D721Med (cell line): ENCODE measurements around the gene BCL10.

Source experiments
- DNase-seq: peaks from one replicate; pipeline ENCODE4 v3.0.0; 2011; ENCODE audit warnings: low spot score; ENCODE audit not compliant: insufficient read length
- FAIRE-seq: peaks from 2 replicates; lab custom pipeline; 2011; peaks lifted over from hg19 to GRCh38; lab: Jason Lieb, UNC
- TF ChIP-seq, protein P1 (sequence below): IDR thresholded peaks from 2 replicates; pipeline ENCODE4 v1.5.1; 2012; ENCODE audit warnings: mild to moderate bottlenecking, control low read depth; ENCODE audit not compliant: insufficient read depth; ENCODE audit errors: missing control alignments

Gene BCL10

DNA sequence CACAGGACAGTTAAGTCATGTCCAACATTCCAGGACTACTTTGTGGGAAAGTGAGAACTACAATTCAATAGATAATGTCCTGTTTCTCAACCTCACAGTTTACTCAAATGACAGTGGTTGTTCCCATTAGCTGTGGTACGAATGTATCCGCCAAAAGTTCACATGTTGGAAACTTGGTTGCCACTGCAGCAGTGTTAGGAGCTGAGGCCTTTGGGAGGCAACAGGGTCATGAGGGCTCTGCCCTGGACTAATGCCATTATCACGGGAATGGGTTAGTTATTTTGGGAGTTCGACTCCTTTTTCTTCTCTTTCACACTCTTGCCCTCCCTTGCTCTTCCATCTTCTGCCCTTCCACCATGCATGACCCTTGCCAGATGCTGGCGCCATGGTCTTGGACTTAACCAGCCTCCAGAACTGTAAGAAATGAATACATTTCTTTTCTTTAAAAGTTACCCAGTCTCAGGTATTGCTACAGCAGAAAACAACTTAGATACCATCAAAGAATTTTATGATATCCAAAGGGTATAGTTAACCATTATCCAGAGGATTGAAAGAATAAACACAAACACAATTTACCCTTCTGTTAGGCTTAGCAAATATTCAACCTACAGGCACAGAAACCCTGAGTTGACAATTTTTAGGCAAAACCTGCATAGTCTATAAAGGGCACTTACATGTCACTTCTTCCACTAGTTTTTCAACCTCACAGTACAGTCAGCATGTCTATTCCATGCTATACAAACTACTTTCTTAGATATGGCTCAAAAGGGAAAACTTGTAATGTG is 7.4 kb downstream of the BCL10 start:
- DNase-seq, result no peak
- no peak for FAIRE-seq
- TF ChIP-seq, protein P1, sequence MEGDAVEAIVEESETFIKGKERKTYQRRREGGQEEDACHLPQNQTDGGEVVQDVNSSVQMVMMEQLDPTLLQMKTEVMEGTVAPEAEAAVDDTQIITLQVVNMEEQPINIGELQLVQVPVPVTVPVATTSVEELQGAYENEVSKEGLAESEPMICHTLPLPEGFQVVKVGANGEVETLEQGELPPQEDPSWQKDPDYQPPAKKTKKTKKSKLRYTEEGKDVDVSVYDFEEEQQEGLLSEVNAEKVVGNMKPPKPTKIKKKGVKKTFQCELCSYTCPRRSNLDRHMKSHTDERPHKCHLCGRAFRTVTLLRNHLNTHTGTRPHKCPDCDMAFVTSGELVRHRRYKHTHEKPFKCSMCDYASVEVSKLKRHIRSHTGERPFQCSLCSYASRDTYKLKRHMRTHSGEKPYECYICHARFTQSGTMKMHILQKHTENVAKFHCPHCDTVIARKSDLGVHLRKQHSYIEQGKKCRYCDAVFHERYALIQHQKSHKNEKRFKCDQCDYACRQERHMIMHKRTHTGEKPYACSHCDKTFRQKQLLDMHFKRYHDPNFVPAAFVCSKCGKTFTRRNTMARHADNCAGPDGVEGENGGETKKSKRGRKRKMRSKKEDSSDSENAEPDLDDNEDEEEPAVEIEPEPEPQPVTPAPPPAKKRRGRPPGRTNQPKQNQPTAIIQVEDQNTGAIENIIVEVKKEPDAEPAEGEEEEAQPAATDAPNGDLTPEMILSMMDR, result no peak

DNA sequence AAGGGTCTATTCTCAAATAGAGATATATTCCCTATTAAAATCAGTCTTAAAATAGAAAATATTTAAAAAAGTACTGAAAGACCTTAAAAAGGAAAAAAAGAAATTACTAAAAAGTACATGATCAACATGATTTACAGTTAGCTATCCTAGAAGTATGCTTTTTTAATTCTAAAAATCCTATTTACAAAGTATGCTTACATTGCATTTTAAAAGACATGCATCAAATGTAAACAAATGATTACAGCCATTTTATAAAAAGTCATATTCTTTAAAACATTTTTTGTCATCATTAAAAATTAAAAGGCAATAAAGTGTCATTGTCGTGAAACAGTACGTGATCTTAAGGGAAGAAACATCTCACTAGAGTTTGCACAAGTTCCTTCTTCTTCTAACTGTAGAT is 9.1 kb downstream of the BCL10 start:
- no peak for FAIRE-seq
- TF ChIP-seq, protein P1, result no peak

DNA sequence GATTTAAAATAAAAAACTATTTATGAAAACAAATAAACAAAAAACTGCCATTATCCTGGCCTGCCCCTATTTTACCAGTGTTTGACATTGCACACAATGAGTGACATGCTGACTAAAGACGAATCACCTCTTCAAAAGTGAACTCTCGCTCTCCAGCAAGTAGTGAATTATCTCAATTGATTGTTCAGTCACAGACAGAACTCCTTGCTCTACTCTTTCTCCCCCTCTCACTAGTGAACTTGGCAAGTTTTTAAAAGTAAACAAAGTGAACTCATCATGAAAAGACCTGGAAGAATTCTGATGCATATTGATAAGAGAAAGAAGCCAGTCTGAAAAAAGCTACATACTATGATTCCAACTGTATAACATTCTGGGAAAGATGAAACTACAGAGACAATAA is 12.3 kb downstream of the BCL10 start:
- TF ChIP-seq, protein P1, result no peak
- DNase-seq (no peak), FAIRE-seq (no peak)

More for the DNA sequence above, 9.1 kb downstream of the BCL10 start:
- DNase-seq, result no peak

DNA sequence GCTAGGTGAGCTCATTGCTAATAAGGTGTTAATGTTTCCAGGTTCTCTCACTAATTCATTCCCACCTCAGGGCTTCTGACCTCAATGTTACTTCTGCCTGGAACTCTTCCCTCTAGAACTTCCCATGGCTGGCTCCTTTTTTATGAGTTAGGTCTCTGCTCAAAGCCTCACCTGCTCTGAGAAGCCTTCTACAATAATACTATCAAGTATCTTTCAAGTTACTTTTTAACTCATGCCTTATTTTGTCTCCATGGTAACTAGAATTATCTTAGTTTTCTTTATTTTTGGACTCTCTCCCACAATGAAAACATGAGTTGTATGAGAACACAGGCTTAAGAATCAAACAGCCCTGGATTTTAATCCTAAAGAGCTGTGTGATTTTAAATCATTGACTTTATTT is 13.4 kb downstream of the BCL10 start:
- no peak for FAIRE-seq
- TF ChIP-seq, protein P1, result no peak

DNA sequence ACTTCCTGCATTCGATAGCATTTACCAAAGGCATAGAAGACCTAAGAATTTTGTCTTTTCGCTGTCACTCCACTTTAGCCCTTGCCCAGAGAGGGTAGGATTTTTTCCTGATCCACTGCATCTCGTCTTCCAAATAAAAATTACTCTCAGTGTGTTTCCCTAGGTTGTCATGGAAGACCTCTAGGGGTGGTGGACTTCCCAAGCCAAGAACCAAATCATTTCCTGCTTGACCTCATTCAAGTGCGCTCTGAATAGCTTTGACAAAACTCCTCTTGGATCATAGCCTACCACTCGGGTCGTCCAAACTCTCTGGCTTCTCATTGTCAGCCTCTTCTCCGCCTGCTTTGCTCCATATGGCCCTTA is 16.5 kb downstream of the BCL10 start:
- DNase-seq (no peak), FAIRE-seq (no peak)
- TF ChIP-seq, protein P1, result no peak

More for the DNA sequence above, 13.4 kb downstream of the BCL10 start:
- DNase-seq, result no peak

DNA sequence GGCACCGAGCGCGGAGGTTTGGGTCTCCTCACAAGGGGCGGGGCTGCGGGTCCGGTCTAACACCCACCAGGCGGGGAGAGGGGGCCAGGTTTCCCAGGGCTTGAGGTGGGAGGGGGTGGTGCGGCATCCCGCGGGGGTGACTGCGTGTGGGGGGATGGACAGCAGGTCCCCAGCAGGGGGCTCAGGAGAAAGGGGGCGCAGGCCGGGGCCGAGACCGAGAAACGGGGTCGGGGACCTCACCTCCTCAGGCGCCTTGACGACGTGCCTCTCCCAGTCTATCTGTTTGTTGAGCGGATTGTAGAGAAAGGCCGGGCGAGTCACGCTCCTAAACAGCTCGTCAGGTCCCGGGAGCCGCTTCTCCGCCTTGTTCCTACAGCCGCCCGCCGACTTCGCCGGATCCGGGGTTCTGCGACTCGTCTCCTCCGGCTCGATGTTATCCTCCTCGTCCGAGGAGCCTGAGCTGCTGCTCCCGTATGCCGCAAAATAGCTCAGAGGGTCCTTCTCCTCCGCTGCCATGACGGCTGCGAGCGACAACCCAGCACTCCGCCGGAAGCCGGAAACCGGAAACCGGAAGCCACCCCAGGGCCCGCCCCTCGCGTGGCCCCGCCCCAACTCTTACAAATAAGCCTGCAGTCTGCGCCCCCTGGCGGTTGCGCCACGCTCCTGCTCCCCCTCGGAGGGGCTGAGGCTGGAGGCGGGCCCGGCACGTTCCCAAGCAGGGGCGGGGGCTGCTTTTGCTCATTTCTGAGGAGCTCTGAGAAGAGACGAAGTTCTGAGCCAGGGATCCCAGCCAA is 17.1 kb downstream of the BCL10 start, which contains the start of gene C1orf52:
C1orf52 (minus strand) TSS at position 545 of the 794 bp plus-strand sequence; CDS start at position 516, 29 bp downstream.
- TF ChIP-seq, protein P1, result peak; percentile 82
- no peak for FAIRE-seq
- peak; percentile 69 for DNase-seq
